Inferior parietal cortex (tissue), 1 donor: ENCODE results near the gene STMND1.

Experiments used
- DNase-seq: peaks from one replicate; pipeline ENCODE4 v3.0.0-alpha.2; 2016; ENCODE audit errors: extremely low spot score

STMND1 gene

DNA sequence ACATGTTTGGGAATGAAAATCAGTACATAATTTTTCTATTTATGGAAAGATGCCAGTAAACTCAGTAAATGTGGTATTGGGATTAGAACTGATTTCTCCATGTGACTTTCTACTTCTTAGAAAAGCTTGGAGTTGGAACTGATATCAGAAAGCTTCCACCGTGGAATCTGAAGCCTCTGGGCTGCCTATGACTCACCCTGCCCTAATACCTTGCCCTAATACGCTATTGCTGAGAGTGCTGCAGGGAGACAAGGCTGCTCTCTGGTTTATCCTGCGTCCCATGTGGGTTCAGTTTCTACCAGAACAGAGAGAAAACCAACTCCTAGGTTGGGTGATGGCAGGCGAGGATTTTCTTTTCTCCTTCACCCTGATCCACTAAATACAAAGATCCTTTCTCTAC, 3.3 kb upstream of the STMND1 start:
- no peak for DNase-seq

GRCh38 chr6:17099401-17100059, 2.3 kb upstream of the STMND1 start:
- no peak for DNase-seq

GRCh38 chr6:17100806-17101205, 1.0 kb upstream of the STMND1 start:
- no peak for DNase-seq

GRCh38 chr6:17102258-17102870, 514 bp downstream of the STMND1 start:
- DNase-seq, result no peak

DNA sequence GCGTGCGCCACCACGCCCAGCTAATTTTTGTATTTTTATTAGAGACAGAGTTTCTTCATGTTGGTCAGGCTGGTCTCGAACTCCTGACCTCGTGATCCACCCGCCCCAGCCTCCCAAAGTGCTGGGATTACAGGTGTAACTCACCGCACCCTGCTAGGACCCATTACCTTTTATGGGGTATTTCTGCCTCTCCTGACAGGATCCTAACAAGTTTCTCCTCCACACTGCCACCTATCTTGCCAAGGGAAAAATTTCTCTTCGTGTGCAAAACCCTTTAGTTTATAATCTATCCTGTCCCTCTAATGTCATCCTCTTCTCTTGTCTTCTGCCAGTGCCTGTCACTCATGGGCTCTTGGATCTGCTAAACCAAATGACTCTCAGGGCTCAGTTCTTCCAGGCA, 1.9 kb downstream of the STMND1 start:
- DNase-seq, result no peak

DNA sequence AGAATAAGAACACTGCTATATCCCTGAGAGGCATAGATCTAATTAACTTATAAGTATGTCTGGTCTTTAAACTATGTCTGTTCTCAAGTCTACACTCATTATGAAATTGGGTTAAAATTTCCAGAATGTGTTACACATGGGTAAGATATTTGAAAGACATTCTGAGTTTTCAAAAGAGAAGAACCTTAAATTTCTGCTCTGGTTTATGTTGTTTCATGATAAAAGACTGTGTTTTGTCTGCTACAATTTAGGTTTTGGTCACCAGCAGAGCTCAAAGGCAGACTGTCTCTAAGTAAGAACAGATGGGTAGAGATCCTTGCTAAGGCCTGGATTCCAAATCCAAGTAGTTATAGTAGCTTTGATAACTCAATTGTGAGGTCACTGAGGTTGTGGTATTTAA, 6.0 kb downstream of the STMND1 start:
- DNase-seq, result no peak

GRCh38 chr6:17115251-17116116, 13.6 kb downstream of the STMND1 start:
- DNase-seq, result no peak

DNA sequence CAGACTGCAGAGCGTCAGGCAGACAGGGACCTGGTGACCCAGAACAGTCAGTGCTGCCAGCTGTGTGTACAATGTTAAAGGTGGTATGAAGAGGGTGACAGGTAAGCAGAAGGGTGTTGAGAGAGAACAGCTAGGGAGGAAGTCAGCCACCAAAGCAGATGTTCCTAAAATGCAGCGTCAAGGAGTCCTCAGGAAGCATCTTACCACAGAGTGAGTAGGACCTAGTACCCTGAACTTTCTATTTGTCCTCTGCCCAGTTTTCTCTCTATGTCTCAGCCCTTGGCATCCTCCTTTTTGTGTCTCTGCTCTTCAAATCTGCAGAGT, 14.2 kb downstream of the STMND1 start:
- DNase-seq, result no peak

DNA sequence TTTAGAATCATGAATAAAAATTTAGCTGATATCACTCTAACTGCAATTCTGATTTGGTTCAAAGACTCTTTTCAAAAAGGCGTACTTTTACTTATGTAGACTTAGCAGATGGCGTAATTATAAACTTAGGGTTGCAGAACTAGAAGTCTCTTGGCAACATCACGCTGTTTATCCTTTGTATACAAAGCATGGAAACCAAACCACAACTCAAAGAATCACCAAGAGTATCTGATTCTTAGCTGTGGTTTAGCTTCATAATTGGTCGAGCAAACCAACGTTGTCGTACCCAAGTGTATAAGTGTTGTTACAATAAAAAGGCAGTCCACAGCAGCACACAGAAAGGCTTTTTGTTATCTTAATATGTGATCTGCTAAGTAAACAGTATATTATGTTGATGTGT, 18.2 kb downstream of the STMND1 start:
- DNase-seq, result no peak

- no peak for DNase-seq
These were observed 23.6 kb downstream of the STMND1 start for GRCh38 chr6:17125407-17125806.

- DNase-seq, result no peak
These were observed 28.9 kb downstream of the STMND1 start for GRCh38 chr6:17130786-17131185.

GRCh38 chr6:17132967-17133366, 31.1 kb downstream of the STMND1 start:
- DNase-seq, result no peak

DNA sequence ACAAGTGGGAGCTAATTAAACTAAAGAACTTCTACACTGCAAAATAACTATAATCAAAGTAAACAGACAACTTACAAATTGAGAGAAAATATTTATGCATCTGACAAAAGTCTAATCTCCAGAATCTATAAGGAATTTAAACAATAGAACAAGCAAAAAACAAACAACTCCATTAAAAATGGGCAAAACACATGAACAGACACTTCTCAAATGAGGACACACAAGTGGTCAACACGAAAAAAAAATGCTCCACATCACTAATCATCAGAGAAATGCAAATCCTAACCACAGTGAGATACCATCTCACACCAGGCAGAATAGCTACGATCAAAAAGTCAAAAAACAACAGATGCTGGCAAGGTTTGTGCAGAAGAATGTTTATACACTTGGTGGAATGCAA, 36.2 kb downstream of the STMND1 start:
- DNase-seq, result no peak

DNA sequence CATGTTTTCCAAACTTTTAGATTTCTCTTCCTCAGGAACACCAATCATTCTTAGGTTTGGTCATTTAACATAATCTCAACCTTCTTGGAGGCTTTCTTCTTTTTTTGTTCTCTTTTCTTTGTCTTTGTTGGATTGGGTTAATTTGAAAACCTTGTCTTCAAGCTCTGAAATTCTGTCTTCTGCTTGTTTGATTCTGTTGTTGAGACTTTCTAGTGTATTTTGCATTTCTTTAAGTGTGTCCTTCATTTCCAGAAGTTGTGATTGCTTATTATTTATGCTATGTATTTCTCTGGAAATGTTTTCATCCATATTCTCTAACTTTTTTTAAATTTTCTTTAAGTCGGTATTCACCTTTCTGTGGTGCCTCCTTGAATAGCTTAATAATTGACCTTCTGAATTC, 42.2 kb downstream of the STMND1 start:
- no peak for DNase-seq

GRCh38 chr6:17149571-17149970, 47.7 kb downstream of the STMND1 start:
- no peak for DNase-seq

GRCh38 chr6:17150096-17150495, 48.2 kb downstream of the STMND1 start:
- no peak for DNase-seq

DNA sequence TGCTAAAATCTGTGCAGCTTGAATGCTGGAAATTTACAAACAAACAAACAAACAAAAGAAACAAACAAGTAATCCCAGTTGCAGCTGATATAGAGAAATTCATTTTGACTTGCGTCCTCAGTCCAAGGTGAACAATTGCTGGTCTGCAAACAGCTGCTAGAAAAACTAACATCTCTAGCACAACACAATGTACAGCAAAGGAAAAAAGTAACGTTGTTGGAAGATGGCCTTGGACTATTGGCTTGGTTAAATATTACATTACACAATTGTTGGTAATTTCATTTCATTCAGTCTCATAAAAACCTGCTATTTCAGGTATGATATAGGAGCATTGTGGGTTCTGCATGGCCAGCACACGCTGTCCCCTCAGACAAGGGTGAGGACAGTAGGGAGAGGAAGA, 50.0 kb downstream of the STMND1 start:
- no peak for DNase-seq

- DNase-seq, result no peak
These were observed 50.9 kb downstream of the STMND1 start for GRCh38 chr6:17152703-17153102.

DNA sequence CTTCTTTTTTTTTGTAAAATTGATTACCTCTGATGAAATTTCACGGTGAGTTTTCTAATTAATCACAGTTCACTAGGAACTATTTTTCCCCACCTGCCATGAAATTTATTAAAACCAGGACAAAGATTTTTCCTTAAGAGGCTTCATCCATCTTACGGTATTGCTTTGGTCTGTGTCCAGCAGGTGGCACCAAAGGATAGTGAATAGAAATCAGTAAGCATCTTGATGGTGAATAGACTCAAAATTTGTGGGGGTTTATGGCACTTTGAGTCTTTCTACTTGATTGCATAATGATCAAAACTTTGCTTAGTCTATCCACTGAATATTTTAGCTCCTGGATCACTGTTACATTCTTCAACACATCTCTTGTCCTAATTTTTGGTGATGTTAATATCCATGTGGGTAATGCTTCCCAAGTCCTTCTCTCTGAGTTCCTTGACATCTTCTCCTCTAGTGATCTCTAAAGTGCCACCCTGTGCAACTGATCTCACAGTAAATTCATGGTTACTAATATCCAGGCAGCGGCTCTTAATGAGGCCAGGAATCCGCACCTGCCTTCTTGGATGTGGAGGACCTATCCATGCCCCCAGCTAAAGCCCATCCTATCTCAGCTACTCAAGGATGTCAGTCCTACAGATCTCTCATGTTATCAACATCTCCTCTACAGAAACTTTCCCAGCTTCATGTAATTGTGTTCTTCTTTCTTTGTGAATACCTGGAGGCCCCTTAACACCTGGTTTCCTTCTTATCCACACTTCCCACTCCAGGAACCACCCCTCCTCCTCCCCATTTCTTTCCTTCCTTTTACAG, 54.5 kb downstream of the STMND1 start:
- peak; percentile 95 for DNase-seq

GRCh38 chr6:17156966-17157365, 55.1 kb downstream of the STMND1 start:
- DNase-seq, result no peak

GRCh38 chr6:17157617-17158016, 55.8 kb downstream of the STMND1 start:
- no peak for DNase-seq

DNA sequence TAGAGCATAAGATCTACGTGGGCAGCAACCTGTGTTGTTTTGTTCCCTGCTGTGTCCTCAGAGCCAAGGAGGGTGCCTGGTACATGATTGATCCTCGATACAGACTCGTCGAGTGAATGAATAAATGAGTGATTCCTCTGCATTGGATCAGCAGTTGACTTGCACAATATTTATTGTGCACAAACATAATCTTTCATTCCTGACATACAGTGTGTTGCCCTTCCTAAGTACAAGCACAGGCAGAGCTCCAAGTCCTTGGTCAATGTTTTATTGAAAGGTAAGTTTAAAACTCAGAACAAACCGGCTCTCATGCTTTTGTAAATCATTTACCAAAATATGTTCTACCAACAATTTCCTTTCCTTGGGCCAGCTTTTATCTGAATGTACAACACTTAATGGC, 57.4 kb downstream of the STMND1 start:
- no peak for DNase-seq
